ENCODE measurements around the gene ROS1.

ROS1 gene

DNA sequence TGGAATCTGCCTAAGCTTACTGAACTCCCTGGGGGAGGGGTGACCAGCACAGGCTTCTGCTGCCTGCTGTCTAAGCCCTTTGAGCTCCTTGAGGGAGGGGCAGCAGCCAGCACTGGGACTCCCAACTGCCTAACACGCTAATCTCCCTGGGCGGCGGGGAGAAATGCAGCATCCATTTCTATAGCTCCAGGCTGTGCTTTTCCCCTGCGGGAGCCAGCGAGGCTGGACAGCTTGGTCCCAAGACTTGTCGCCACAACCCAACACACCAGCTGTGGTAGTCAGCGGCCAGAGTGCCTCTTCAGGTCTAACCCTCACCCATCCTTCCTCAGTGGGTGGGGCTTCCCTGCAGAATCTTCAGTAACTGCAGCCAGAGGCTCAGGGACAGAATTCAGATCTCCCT is 95.8 kb downstream of the ROS1 start:
- Histone ChIP-seq H3K4me3 (no peak overlapping the region), H3K4me1 (no peaks in the 10 kb centered on the region), H3K9me3 (replicated peaks in 1 of 11) (peaks cover 0 to 16% (median 3%) of the 10 kb centered on the region in 11 experiments; a peak in 4 of 22 replicates), H3K27ac (no peak overlapping the region), H3K36me3 (no peaks in the 10 kb centered on the region), H3K27me3 (no peaks in the 10 kb centered on the region), H3K4me2 (no peak overlapping the region), H3K9ac (no peak overlapping the region), H4K20me1 (no peaks in the 10 kb centered on the region)
- TF ChIP-seq Cebpa-rat (IDR thresholded peaks at IDR 0.05) = no peak

DNA sequence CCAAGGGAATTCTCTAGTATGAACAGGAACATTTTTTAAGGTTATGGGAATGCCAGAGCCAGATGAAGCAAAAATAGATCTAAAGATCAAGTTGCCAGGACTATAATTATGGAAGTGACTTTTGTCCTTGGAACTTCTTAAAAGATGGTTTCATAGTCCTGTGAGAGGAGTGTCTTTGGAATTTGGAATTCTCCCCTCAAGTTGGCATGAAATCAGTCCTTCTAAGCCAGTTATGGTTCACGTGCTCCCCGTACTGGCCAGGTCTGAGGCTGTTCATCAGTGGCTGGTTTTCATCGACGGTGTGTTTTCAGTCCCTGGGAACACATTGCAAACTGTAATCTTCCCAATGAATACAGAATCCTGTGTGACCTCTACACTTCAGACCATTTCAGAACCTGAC is 97.2 kb downstream of the ROS1 start:
- H3K9me3 ChIP-seq (replicated peaks in 1 of 11) = peaks cover 0 to 16% (median 3%) of the 10 kb centered on the region in 11 experiments; a peak in 4 of 22 replicates
- TF ChIP-seq Cebpa-rat (IDR thresholded peaks at IDR 0.05) = no peak
- no peak overlapping the region for H3K27ac ChIP-seq
- no peak overlapping the region for H3K9ac ChIP-seq
- no peak overlapping the region for H3K4me3 ChIP-seq
- no peak overlapping the region for H3K4me2 ChIP-seq
- no peaks in the 10 kb centered on the region for H3K4me1 ChIP-seq
- H3K27me3 ChIP-seq = no peaks in the 10 kb centered on the region
- no peaks in the 10 kb centered on the region for H3K36me3 ChIP-seq
- no peaks in the 10 kb centered on the region for H4K20me1 ChIP-seq

DNA sequence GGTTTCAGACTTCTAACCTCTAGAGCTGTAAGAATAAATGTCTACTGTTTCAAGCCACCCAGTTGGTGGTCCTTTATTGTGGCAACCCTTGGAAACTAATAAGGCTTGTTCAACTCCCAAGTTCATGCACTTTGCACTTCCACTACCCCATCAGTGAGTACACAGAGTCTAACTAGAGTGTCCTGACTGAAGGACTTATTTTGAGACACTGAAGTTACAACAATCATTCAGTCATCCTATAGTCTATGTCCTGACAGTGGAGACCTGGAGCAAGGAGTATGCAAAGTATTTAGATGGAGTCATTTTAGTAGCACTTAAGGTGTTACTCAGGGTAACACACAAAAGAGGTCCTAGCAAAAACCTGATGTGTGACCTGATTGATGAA is 97.7 kb downstream of the ROS1 start:
- Histone ChIP-seq H3K4me2 (no peak overlapping the region), H4K20me1 (no peaks in the 10 kb centered on the region), H3K4me1 (no peaks in the 10 kb centered on the region), H3K36me3 (no peaks in the 10 kb centered on the region), H3K9me3 (replicated peaks in 1 of 11) (peaks cover 0 to 14% (median 3%) of the 10 kb centered on the region in 11 experiments; a peak in 4 of 22 replicates), H3K27me3 (no peaks in the 10 kb centered on the region), H3K27ac (no peak overlapping the region), H3K4me3 (no peak overlapping the region), H3K9ac (no peak overlapping the region)
- TF ChIP-seq Cebpa-rat (IDR thresholded peaks at IDR 0.05) = no peak

DNA sequence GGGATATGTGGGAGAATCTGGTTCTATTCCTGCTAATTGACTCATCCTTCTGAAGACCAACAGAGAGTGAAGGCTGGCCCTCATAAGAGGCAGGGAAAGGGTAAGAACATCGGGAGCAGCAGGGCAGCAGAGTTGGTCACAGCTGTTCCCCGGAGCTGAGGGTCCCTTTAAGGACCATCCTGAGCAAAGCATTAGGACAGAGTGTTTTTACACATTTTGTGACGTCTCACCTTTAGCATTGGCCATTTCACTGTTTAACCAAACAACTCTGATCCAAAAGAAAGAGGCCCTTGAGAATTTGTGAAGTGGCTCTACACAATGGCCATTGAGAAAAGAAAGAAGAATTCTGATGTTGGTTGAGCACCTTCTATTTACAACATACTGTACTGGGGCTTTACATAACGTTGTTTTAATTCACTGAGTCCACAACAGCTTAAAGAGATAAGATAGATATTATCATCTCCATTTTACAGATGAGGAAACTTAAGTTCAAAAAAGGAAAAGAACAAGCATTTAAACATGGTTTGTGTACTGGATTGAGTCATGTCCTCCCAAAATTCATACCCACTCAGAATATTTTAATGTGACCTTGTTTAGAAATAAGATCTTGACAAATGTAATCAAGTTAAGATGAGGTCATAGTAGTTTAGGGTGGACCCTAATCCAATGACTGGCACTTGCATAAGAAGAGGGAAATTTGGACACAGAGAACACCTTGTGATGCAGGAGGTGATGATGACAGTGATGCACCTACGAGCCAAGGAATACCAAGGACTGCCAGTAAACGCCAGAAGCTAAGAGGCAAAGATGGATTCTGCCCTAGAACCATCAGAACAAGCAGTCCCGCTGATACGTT is 98.4 kb downstream of the ROS1 start:
- H3K27ac ChIP-seq = no peak overlapping the region
- H3K4me2 ChIP-seq = no peak overlapping the region
- no peaks in the 10 kb centered on the region for H3K27me3 ChIP-seq
- H3K9ac ChIP-seq = no peak overlapping the region
- no peak overlapping the region for H3K4me3 ChIP-seq
- H3K4me1 ChIP-seq = no peaks in the 10 kb centered on the region
- H3K36me3 ChIP-seq = no peaks in the 10 kb centered on the region
- H4K20me1 ChIP-seq = no peaks in the 10 kb centered on the region
- H3K9me3 ChIP-seq (replicated peaks in 1 of 11) = peaks cover 0 to 8% (median 0%) of the 10 kb centered on the region in 11 experiments; a peak in 3 of 22 replicates
- TF ChIP-seq Cebpa-rat (IDR thresholded peaks at IDR 0.05) = no peak

DNA sequence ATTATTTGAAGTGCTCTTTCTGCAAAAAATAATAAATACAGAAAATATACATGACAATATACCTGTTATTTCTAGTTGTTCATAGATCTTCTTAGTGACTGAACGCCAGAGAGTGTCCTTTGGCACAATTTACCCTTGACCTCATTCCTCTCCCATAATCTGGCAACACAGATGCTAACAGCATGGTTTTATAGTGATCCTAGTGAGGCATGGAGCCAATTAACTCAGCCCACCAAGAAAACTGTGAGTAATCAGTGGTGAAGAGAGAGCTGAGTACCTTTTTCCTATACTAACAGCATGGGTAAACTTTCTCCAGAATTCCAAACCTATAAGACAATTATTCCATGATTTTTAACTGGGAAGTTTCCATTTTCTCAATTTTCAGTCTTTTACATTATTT is 99.3 kb downstream of the ROS1 start:
- no peaks in the 10 kb centered on the region for H3K4me1 ChIP-seq
- no peak for TF ChIP-seq Cebpa-rat (IDR thresholded peaks at IDR 0.05)
- H3K9me3 ChIP-seq (replicated peaks in 1 of 11) = peaks cover 0 to 5% (median 0%) of the 10 kb centered on the region in 11 experiments; a peak in 1 of 22 replicates
- H3K4me2 ChIP-seq = no peak overlapping the region
- no peaks in the 10 kb centered on the region for H3K27me3 ChIP-seq
- no peak overlapping the region for H3K9ac ChIP-seq
- no peak overlapping the region for H3K27ac ChIP-seq
- no peaks in the 10 kb centered on the region for H3K36me3 ChIP-seq
- no peaks in the 10 kb centered on the region for H4K20me1 ChIP-seq
- no peak overlapping the region for H3K4me3 ChIP-seq

DNA sequence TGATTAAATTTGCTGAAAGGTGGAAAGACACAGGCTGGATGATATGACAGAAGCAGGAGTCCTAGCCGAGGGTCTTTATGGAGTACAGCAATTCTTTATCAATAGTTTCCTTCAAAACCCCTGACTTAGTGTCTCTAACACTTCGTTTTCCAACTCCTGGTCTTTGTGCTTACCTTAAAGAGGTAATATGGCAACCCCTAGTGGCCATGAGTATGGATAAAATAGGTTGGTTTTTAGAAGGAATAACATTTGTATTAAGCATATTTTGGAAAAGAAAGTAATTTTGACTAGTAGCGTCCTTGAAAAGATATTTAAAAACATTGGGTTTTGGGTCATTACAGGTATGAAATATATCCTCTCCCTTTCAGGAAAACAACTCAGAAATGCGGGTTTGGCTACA is 108.5 kb downstream of the ROS1 start:
- no peak for TF ChIP-seq Cebpa-rat (IDR thresholded peaks at IDR 0.05)
- H3K36me3 ChIP-seq = no peaks in the 10 kb centered on the region
- no peaks in the 10 kb centered on the region for H3K9me3 ChIP-seq (replicated peaks in 1 of 11)
- H3K4me3 ChIP-seq = no peak overlapping the region
- no peak overlapping the region for H3K9ac ChIP-seq
- H3K4me1 ChIP-seq = no peaks in the 10 kb centered on the region
- no peaks in the 10 kb centered on the region for H4K20me1 ChIP-seq
- no peak overlapping the region for H3K4me2 ChIP-seq
- no peaks in the 10 kb centered on the region for H3K27me3 ChIP-seq
- no peak overlapping the region for H3K27ac ChIP-seq

DNA sequence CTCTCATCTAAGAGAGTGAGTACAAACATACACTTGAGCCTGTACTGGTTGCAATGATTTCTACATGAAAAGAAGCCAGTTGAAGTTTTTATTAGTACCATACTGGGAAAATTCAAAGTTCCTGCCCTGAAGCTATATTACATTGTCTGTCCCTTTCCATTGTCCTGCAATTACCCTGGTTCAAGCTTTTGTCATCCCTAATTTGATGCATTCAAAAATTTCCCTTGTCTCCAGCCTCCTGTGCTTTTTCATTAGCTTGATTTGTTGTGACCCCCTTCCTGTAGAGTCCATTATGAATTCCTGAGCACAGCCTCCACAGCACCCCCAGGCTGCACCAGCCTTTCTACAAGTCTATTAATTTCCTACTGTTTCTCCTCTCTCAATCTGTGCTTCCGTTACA is 114.0 kb downstream of the ROS1 start:
- no peak overlapping the region for H3K27ac ChIP-seq
- TF ChIP-seq Cebpa-rat (IDR thresholded peaks at IDR 0.05) = no peak
- H3K9ac ChIP-seq = no peak overlapping the region
- no peak overlapping the region for H3K4me2 ChIP-seq
- no peaks in the 10 kb centered on the region for H3K4me1 ChIP-seq
- no peaks in the 10 kb centered on the region for H3K36me3 ChIP-seq
- H3K4me3 ChIP-seq = no peak overlapping the region
- H3K9me3 ChIP-seq (replicated peaks in 1 of 11) = no peaks in the 10 kb centered on the region
- no peaks in the 10 kb centered on the region for H3K27me3 ChIP-seq
- no peaks in the 10 kb centered on the region for H4K20me1 ChIP-seq

DNA sequence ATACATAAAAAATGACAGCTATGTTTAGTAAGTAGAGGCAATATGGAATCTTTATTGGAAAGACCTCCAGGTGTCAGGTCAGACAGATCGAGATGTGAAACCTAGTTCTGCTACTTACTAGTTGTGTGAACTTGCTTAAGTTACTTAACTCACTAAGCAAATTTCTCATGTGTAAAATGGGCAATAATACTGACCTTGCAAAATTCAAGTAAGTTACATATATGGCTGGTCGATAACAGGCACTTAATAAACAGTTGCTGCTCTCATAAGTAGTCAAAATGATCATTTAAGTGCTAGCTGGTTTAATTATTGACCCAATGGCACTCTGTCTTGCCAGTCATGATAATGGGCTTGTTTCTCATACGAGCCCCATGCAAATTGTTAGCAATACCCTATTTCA is 114.4 kb downstream of the ROS1 start:
- no peaks in the 10 kb centered on the region for H3K4me1 ChIP-seq
- no peaks in the 10 kb centered on the region for H3K9me3 ChIP-seq (replicated peaks in 1 of 11)
- H3K36me3 ChIP-seq = no peaks in the 10 kb centered on the region
- H3K9ac ChIP-seq = no peak overlapping the region
- no peaks in the 10 kb centered on the region for H4K20me1 ChIP-seq
- H3K27me3 ChIP-seq = no peaks in the 10 kb centered on the region
- no peak overlapping the region for H3K27ac ChIP-seq
- TF ChIP-seq Cebpa-rat (IDR thresholded peaks at IDR 0.05) = no peak
- no peak overlapping the region for H3K4me3 ChIP-seq
- no peak overlapping the region for H3K4me2 ChIP-seq

DNA sequence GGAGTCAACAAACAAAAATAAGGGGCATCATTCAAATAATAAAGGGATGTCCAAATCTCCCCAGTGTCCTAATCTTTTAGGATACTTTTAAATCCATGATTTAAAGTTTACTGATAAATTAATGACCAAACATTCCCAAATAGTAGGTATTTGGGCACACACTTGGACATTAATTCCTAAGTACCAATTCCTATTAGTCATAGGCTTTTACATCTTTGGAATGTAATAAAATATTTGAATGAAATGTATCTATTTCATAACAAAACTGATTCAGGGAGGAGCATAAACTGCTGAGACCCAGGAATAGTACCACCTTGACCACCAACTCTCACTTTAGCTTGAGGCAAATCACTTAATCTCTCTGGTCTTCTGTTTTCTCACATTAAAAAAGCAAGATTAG is 116.1 kb downstream of the ROS1 start:
- H4K20me1 ChIP-seq = no peaks in the 10 kb centered on the region
- H3K4me1 ChIP-seq = no peaks in the 10 kb centered on the region

DNA sequence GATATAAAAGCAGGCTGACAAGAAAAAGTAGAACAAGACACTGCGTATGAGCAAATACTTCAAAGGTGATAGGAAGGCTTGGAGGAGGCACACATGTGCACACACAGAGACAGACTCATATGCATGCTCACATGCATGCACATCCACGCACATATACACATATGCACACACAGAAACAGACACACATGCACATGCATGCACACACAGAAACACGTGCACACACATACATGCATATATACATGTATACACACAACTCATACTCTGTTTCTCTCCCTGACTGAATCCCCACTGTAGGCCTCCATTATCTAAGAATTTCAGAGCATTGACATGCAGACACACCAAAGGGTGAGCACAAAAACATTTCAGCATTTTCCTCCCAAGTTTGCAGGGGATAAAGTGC is 116.7 kb downstream of the ROS1 start:
- Histone ChIP-seq H3K27me3 (no peaks in the 10 kb centered on the region), H3K4me2 (no peak overlapping the region), H3K9ac (no peak overlapping the region), H3K9me3 (replicated peaks in 1 of 11) (no peaks in the 10 kb centered on the region), H3K4me3 (no peak overlapping the region), H3K27ac (no peak overlapping the region), H3K4me1 (no peaks in the 10 kb centered on the region), H4K20me1 (no peaks in the 10 kb centered on the region), H3K36me3 (no peaks in the 10 kb centered on the region)
- TF ChIP-seq Cebpa-rat (IDR thresholded peaks at IDR 0.05) = no peak

More for the DNA sequence above, 116.1 kb downstream of the ROS1 start:
- TF ChIP-seq Cebpa-rat (IDR thresholded peaks at IDR 0.05) = no peak
- H3K36me3 ChIP-seq = no peaks in the 10 kb centered on the region
- no peak overlapping the region for H3K9ac ChIP-seq
- no peak overlapping the region for H3K27ac ChIP-seq
- H3K9me3 ChIP-seq (replicated peaks in 1 of 11) = no peaks in the 10 kb centered on the region
- no peak overlapping the region for H3K4me2 ChIP-seq
- no peak overlapping the region for H3K4me3 ChIP-seq
- H3K27me3 ChIP-seq = no peaks in the 10 kb centered on the region

Data from BLaER1 treated with 17β-estradiol and CSF1 and Interleukin-3, amounts not matched to agents 10 nM and 100 nM (cell line).